ENCODE data around the gene DBN1. TPM values are rescaled to one million over a fixed set of nuclear protein-coding genes. Genes with fewer than 3 reads are reported as not detected.

Gene DBN1
- total RNA-seq, 1 experiment from 2014 or later: 286 TPM

- intact Hi-C loops (cut with micrococcal nuclease; ENCODE audit: unreplicated experiment): no loop called here
- no peaks in the 10 kb centered on the region for H3K9me3 ChIP-seq (ENCODE audit: low read depth, low read length, poor library complexity, severe bottlenecking)
- H3K27ac ChIP-seq (ENCODE audit: low read depth, low read length, poor library complexity, severe bottlenecking): no peak overlapping the region
- H3K27me3 ChIP-seq (replicated peaks; ENCODE audit: insufficient read depth, low read depth, low read length, poor library complexity): no peaks in the 10 kb centered on the region
- ChIA-PET CTCF (no interaction called here), POLR2A (ENCODE audit: low non-redundant PET) (no interaction called here)
- peaks cover 23% of the 10 kb centered on the region for H3K4me1 ChIP-seq (ENCODE audit: insufficient read depth, low read length, poor library complexity, severe bottlenecking)
- BruUV-seq (replicated peaks): no TSS peak
- H3K4me3 ChIP-seq (ENCODE audit: low read depth, low read length, poor library complexity, severe bottlenecking): no peak overlapping the region
- H3K36me3 ChIP-seq (ENCODE audit: insufficient read depth, low read length, poor library complexity, severe bottlenecking): peaks cover 59% of the 10 kb centered on the region
- DNase-seq (ENCODE audit: low spot score): no peak
- no peak for TF ChIP-seq CTCF (conservative IDR thresholded peaks at IDR 0.05; ENCODE audit: low read depth, low read length)
- TF ChIP-seq EZH2 (IDR thresholded peaks at IDR 0.05; ENCODE audit: borderline replicate concordance, low read depth, low read length, poor library complexity, severe bottlenecking): no peak
These were observed 5.1 kb downstream of the DBN1 start for GRCh38 chr5:177468329-177468684.

DNA sequence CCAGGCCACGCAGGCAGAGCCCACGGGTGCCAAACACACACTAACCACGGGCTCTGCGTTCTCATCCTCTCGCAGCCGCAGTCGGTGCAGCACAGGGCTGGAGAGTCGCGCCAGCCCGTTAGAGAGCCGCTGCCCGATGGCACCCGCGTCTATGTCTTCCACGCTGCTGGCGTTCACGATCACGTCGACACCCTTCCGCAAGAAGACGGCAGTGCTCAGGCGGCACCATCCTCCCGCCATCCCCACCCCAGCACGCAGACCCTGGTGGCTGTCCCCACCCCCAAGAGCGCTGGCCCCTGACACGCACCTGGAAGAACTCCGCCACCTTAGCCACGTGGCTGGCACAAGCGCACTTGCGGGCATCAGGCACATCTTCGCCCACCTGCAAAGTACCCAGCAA is 6.0 kb downstream of the DBN1 start:
- Histone ChIP-seq H3K4me3 (ENCODE audit: low read depth, low read length, poor library complexity, severe bottlenecking) (no peak overlapping the region), H3K9me3 (ENCODE audit: low read depth, low read length, poor library complexity, severe bottlenecking) (no peaks in the 10 kb centered on the region), H3K36me3 (ENCODE audit: insufficient read depth, low read length, poor library complexity, severe bottlenecking) (peaks cover 61% of the 10 kb centered on the region), H3K4me1 (ENCODE audit: insufficient read depth, low read length, poor library complexity, severe bottlenecking) (peaks cover 23% of the 10 kb centered on the region), H3K27me3 (replicated peaks; ENCODE audit: insufficient read depth, low read depth, low read length, poor library complexity) (no peaks in the 10 kb centered on the region), H3K27ac (ENCODE audit: low read depth, low read length, poor library complexity, severe bottlenecking) (no peak overlapping the region)
- ChIA-PET POLR2A (ENCODE audit: low non-redundant PET) (no interaction called here), CTCF (no interaction called here)
- TF ChIP-seq CTCF (conservative IDR thresholded peaks at IDR 0.05; ENCODE audit: low read depth, low read length) (no peak), EZH2 (IDR thresholded peaks at IDR 0.05; ENCODE audit: borderline replicate concordance, low read depth, low read length, poor library complexity, severe bottlenecking) (no peak)
- DNase-seq (ENCODE audit: low spot score): no peak
- intact Hi-C loops (cut with micrococcal nuclease; ENCODE audit: unreplicated experiment): no loop called here
- no TSS peak for BruUV-seq (replicated peaks)

GRCh38 chr5:177466861-177467260 is 6.6 kb downstream of the DBN1 start:
- no TSS peak for BruUV-seq (replicated peaks)
- POLR2A ChIA-PET (ENCODE audit: low non-redundant PET): no interaction called here
- no peaks in the 10 kb centered on the region for H3K9me3 ChIP-seq (ENCODE audit: low read depth, low read length, poor library complexity, severe bottlenecking)
- H3K4me1 ChIP-seq (ENCODE audit: insufficient read depth, low read length, poor library complexity, severe bottlenecking): peaks cover 19% of the 10 kb centered on the region
- TF ChIP-seq EZH2 (IDR thresholded peaks at IDR 0.05; ENCODE audit: borderline replicate concordance, low read depth, low read length, poor library complexity, severe bottlenecking) (no peak), CTCF (conservative IDR thresholded peaks at IDR 0.05; ENCODE audit: low read depth, low read length) (no peak)
- DNase-seq (ENCODE audit: low spot score): no peak
- CTCF ChIA-PET: no interaction called here
- intact Hi-C loops (cut with micrococcal nuclease; ENCODE audit: unreplicated experiment): no loop called here
- no peak overlapping the region for H3K27ac ChIP-seq (ENCODE audit: low read depth, low read length, poor library complexity, severe bottlenecking)
- H3K36me3 ChIP-seq (ENCODE audit: insufficient read depth, low read length, poor library complexity, severe bottlenecking): peaks cover 61% of the 10 kb centered on the region
- H3K27me3 ChIP-seq (replicated peaks; ENCODE audit: insufficient read depth, low read depth, low read length, poor library complexity): no peaks in the 10 kb centered on the region
- H3K4me3 ChIP-seq (ENCODE audit: low read depth, low read length, poor library complexity, severe bottlenecking): no peak overlapping the region

Data from A673 (cell line).